ENCODE results near the gene BBS12. TPM values are rescaled to one million over a fixed set of nuclear protein-coding genes. Genes with fewer than 3 reads are reported as not detected.
A peak's percentile ranks its signal among the peaks of the same experiment; 100 is the strongest.

The BBS12 gene
- total and polyA plus RNA-seq, 2 donors (not counting 3 experiments of a cell fraction or from before 2014, with no cell fraction given), result 0.91 to 2.3 TPM

GRCh38 chr4:122700178-122700725 is 32.3 kb upstream of the BBS12 start:
- CTCF ChIA-PET, result interaction anchor here (0.7 to 1.3 kb wide), 6 partner anchors 9 to 123 kb away, joined by 3 to 6 read pairs (median 4); no protein-coding TSS in a partner anchor
- H3K27ac ChIP-seq (ENCODE audit: insufficient read depth, low read depth, low read length), result no peak overlapping the region
- H3K27me3 ChIP-seq (ENCODE audit: control insufficient read depth in 2 of 2, insufficient read depth in 2 of 2, low read length in 2 of 2), result peaks cover 5 to 11% of the 10 kb centered on the region in 2 experiments
- dilution Hi-C loops (cut with MboI; ENCODE audit: extremely low pct_ligation_motif_present, low sequenced_read_pairs) (no loop called here), intact Hi-C loops (cut with micrococcal nuclease) (no loop called here)
- FAIRE-seq (peak; percentile 55), DNase-seq (ENCODE audit: low read depth, low spot score) (no peak)
- H3K9me3 ChIP-seq (replicated peaks; ENCODE audit: control insufficient read depth, insufficient read depth, low read length), result no peaks in the 10 kb centered on the region
- H3K4me1 ChIP-seq (ENCODE audit: control insufficient read depth, extremely low read depth, insufficient read depth, low read length), result peaks cover 4% of the 10 kb centered on the region
- H4K20me1 ChIP-seq (replicated peaks; ENCODE audit: control insufficient read depth, extremely low read depth, insufficient read depth, low read length), result no peaks in the 10 kb centered on the region
- no peak overlapping the region for H3K4me2 ChIP-seq (ENCODE audit: insufficient read depth, low read length)
- no TSS peak for BruUV-seq (replicated peaks)
- no peaks in the 10 kb centered on the region for H3K9me1 ChIP-seq (replicated peaks; ENCODE audit: control insufficient read depth, extremely low read depth, insufficient read depth, low read length)
- POLR2A ChIA-PET, result no interaction called here
- TF ChIP-seq, protein P1, sequence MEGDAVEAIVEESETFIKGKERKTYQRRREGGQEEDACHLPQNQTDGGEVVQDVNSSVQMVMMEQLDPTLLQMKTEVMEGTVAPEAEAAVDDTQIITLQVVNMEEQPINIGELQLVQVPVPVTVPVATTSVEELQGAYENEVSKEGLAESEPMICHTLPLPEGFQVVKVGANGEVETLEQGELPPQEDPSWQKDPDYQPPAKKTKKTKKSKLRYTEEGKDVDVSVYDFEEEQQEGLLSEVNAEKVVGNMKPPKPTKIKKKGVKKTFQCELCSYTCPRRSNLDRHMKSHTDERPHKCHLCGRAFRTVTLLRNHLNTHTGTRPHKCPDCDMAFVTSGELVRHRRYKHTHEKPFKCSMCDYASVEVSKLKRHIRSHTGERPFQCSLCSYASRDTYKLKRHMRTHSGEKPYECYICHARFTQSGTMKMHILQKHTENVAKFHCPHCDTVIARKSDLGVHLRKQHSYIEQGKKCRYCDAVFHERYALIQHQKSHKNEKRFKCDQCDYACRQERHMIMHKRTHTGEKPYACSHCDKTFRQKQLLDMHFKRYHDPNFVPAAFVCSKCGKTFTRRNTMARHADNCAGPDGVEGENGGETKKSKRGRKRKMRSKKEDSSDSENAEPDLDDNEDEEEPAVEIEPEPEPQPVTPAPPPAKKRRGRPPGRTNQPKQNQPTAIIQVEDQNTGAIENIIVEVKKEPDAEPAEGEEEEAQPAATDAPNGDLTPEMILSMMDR (IDR thresholded peaks at IDR 0.05; ENCODE audit: extremely low read depth in 1 of 2, insufficient read depth in 1 of 2, low read depth in 1 of 2, low read length in 2 of 2), result no peak
- TF ChIP-seq GATA2 (IDR thresholded peaks at IDR 0.05; ENCODE audit: insufficient read depth, insufficient read length, low read depth, low read length), result no peak
- no peak overlapping the region for H2AFZ ChIP-seq (ENCODE audit: low read depth, low read length)
- no peak overlapping the region for H3K4me3 ChIP-seq (replicated peaks in 1 of 3; ENCODE audit: insufficient read depth in 1 of 3, low read depth in 1 of 3, low read length in 3 of 3)
- no peaks in the 10 kb centered on the region for H3K36me3 ChIP-seq (ENCODE audit: control insufficient read depth in 2 of 2, extremely low read depth in 1 of 2, insufficient read depth in 2 of 2, low read length in 2 of 2)
- H3K79me2 ChIP-seq (ENCODE audit: control insufficient read depth, insufficient read depth, low read length), result no peaks in the 10 kb centered on the region
- H3K9ac ChIP-seq (replicated peaks; ENCODE audit: extremely low read depth, insufficient read depth, low read length), result no peak overlapping the region

DNA sequence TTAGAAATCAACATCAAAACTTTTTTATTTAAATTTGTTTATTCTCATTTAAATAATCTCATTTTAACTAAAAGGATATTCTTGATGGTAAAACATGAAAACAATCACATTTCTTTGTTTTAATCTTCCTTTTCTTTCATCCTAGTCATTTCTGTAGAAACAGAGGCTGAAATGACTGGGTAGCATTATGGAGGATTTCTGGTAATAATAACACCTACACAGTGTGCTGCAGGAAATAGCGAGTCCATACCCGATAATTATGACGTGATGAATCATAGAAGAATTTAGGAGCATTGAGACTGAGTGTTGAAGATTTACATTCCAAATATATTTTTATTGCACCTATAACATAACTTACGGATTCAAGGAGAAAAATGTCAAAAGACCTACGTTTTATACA is 31.4 kb upstream of the BBS12 start:
- FAIRE-seq (no peak), DNase-seq (ENCODE audit: low read depth, low spot score) (no peak)
- Histone ChIP-seq H3K36me3 (ENCODE audit: control insufficient read depth in 2 of 2, extremely low read depth in 1 of 2, insufficient read depth in 2 of 2, low read length in 2 of 2) (no peaks in the 10 kb centered on the region), H3K4me3 (replicated peaks in 1 of 3; ENCODE audit: insufficient read depth in 1 of 3, low read depth in 1 of 3, low read length in 3 of 3) (no peak overlapping the region), H3K27me3 (ENCODE audit: control insufficient read depth in 2 of 2, insufficient read depth in 2 of 2, low read length in 2 of 2) (peaks cover 5 to 8% of the 10 kb centered on the region in 2 experiments), H2AFZ (ENCODE audit: low read depth, low read length) (no peak overlapping the region), H3K9me3 (replicated peaks; ENCODE audit: control insufficient read depth, insufficient read depth, low read length) (no peaks in the 10 kb centered on the region), H4K20me1 (replicated peaks; ENCODE audit: control insufficient read depth, extremely low read depth, insufficient read depth, low read length) (no peaks in the 10 kb centered on the region), H3K4me2 (ENCODE audit: insufficient read depth, low read length) (no peak overlapping the region), H3K27ac (ENCODE audit: insufficient read depth, low read depth, low read length) (no peak overlapping the region), H3K4me1 (ENCODE audit: control insufficient read depth, extremely low read depth, insufficient read depth, low read length) (peaks cover 4% of the 10 kb centered on the region), H3K9me1 (replicated peaks; ENCODE audit: control insufficient read depth, extremely low read depth, insufficient read depth, low read length) (no peaks in the 10 kb centered on the region), H3K79me2 (ENCODE audit: control insufficient read depth, insufficient read depth, low read length) (no peaks in the 10 kb centered on the region), H3K9ac (replicated peaks; ENCODE audit: extremely low read depth, insufficient read depth, low read length) (no peak overlapping the region)
- TF ChIP-seq GATA2 (IDR thresholded peaks at IDR 0.05; ENCODE audit: insufficient read depth, insufficient read length, low read depth, low read length) (no peak), MYC (IDR thresholded peaks at IDR 0.05; ENCODE audit: low read depth, low read length) (no peak), POLR2AphosphoS5 (IDR thresholded peaks at IDR 0.05; ENCODE audit: insufficient read depth, low read depth, low read length) (no peak), JUN (IDR thresholded peaks at IDR 0.05; ENCODE audit: borderline replicate concordance, insufficient read depth, insufficient read length, low read depth) (no peak)
- TF ChIP-seq, protein P1 (IDR thresholded peaks at IDR 0.05; ENCODE audit: extremely low read depth in 1 of 2, insufficient read depth in 1 of 2, low read depth in 1 of 2, low read length in 2 of 2), result no peak
- CTCF ChIA-PET, result interaction anchor here (0.7 to 1.3 kb wide), 5 partner anchors 8 to 123 kb away, joined by 3 to 6 read pairs (median 4); no protein-coding TSS in a partner anchor
- dilution Hi-C loops (cut with MboI; ENCODE audit: extremely low pct_ligation_motif_present, low sequenced_read_pairs), result no loop called here
- BruUV-seq (replicated peaks), result no TSS peak
- POLR2A ChIA-PET, result no interaction called here
- intact Hi-C loops (cut with micrococcal nuclease), result no loop called here

All from endothelial cell of umbilical vein (primary cell).